Activated CD8-positive, alpha-beta memory T cell treated with anti-CD3 and anti-CD28 coated beads for 24 hours (primary cell): ENCODE results near the gene TRIM62.
"Not testable (repeated sequence)": the region's sequence is repeated elsewhere in the genome, so short reads cannot be mapped to it uniquely, and the experiment has no call there.

Experiments
- DNase-seq: peaks from one replicate; pipeline ENCODE4 v3.0.0-alpha.2; 2020

TRIM62 gene

GRCh38 chr1:33158366-33158765 is 23.5 kb downstream of the TRIM62 start:
- DNase-seq = no peak

GRCh38 chr1:33157131-33157530 is 24.7 kb downstream of the TRIM62 start:
- DNase-seq = no peak

DNA sequence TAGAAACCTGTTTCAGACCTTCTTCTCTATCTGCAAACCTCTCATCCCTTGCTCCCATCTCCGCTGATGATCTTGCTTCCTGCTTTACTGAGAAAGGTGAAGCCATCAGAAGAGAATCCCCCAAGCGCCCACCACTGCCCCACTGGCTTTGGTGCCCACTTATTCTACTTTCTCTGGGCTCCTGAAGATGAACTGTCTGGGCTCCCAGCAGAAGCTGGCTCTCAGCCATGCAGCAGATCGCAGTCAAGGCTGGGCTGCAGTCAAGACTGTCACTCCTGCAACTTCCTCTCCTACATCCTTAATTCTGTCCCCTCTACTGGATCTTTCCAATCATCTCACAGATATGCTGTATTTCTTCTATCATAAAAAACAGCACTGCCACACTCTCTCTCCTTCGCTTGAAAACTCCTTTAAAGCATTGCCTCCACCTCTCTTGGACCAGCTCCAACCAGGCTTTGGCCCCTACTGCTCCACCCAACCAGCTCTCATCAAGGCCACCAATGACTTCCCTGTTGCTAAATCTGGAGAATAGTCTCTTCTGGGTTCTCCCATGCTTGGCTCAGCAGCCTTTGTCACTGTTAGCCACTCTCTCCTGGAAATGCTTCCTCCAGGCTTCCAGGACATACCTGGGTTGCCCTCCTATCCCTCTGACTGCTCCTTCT is 25.8 kb downstream of the TRIM62 start:
- DNase-seq = no peak

- no peak for DNase-seq
Observed at GRCh38 chr1:33153650-33154049, 28.2 kb downstream of the TRIM62 start.

- DNase-seq = no peak
Observed at GRCh38 chr1:33152685-33153432, 29.0 kb downstream of the TRIM62 start.

DNA sequence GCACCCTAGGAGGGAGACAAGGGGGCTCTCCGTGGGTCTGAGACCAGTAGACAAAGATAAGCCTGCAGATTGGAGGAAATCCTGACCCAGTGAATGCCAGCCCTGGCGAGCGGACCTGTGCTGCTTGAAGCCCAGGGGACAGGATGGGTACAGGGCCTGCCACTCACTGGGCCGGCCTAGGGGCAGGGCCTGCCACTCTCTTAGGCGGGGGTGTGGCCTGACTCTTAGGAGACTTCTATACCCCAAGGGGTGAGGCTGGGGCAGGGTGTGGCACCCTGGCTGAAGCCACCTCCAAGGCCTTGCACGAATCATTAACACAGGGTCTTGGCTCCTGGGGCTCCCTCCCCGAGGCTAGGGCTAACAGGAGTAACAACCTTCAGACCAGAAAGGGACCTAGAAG is 30.7 kb downstream of the TRIM62 start:
- no peak for DNase-seq

GRCh38 chr1:33150522-33150921 is 31.3 kb downstream of the TRIM62 start:
- no peak for DNase-seq

- no peak for DNase-seq
Observed at GRCh38 chr1:33149453-33150190, 32.2 kb downstream of the TRIM62 start.

DNA sequence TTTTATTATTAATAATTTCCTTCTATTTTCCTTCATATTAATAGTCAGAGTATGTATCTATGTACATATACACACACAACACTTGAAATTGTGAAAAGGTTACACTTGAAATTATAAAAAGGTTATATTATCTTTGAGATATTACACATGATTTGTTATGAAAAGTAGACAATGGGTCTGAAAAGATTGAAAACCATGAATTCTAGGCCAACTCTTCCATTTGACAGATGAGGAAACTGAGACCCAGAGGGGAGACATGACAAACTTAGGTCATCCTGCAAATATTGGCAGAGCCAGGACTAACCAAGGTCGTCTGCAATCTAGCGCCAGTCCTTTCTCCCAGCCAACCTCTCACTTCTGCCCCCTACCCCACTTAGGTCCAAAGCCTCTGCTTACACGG is 33.2 kb downstream of the TRIM62 start:
- DNase-seq = no peak

GRCh38 chr1:33147997-33148314 is 33.9 kb downstream of the TRIM62 start:
- no peak for DNase-seq

DNA sequence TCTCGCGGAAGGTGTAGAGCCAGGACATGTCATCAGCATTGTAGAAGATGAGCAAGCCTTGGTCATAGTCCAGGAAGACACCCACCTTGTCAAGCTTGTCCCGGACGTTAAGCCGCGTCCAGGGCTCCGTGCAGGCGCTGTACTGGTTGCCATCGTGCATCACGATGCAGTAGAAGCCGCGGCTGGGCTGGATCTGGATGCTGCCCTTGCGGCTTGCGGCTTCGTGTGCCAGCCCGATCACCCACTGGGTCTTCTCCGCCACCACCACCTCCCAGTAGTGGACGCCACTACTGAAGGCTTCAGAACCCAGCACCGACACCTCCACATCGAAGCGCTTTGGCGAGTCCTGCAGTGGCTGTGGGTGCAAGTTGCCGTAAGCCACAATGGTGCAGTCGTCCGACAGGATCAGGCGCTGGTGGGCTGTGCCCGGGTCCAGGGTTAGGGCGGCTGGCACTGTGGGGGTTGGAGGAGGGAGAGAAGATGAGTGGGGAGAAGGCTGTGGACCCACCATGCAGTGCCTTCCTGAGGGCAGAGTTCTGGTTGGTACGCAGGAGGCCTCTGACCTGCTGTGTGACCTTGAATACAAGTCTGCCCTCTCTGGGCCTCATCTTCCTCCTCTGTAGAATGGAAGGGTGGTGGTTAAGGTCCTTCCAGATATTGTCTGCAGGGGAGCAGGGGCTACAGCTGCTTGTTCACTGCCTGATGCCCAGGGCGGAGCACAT is 34.4 kb downstream of the TRIM62 start:
- DNase-seq = no peak

DNA sequence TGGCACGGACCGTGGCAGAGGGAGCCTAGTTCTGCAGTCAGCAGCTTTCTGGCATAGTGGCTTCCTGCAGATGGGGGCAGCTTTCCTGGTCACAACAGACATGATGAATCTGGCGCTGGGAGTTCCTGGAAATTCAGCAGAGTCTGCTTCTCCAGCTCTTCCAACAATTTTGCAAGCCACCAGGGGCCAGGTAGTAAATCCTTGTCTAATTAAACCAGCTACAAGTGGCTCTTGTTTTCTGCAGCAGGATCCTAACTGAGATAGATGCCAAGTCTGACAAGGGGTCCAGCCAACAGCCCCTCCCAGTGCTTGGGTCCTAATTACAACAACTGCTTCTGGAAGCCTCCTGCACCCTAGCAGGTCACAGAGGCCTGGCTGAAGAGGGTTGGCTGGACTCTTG is 35.8 kb downstream of the TRIM62 start:
- no peak for DNase-seq

DNA sequence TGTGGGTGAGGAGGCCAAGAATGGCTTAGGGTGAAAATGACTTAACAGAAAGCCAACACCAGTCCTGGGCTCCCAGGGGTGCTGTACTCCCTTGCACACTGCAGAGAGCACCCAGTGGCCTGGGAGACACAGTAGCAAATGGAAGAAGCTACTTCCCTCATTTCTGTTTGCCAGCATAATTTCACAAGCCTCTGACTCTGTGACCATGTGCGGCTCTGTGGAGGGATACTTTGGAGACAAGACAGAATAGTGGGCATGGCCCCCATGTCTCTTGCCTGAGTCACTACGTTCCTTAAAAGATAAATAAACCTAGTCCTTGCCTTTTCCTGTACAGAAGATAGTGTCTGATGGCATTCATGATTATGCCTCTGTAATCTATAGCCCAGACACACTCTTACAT is 38.1 kb downstream of the TRIM62 start:
- no peak for DNase-seq

- no peak for DNase-seq
Observed at GRCh38 chr1:33143176-33143575, 38.7 kb downstream of the TRIM62 start.

DNA sequence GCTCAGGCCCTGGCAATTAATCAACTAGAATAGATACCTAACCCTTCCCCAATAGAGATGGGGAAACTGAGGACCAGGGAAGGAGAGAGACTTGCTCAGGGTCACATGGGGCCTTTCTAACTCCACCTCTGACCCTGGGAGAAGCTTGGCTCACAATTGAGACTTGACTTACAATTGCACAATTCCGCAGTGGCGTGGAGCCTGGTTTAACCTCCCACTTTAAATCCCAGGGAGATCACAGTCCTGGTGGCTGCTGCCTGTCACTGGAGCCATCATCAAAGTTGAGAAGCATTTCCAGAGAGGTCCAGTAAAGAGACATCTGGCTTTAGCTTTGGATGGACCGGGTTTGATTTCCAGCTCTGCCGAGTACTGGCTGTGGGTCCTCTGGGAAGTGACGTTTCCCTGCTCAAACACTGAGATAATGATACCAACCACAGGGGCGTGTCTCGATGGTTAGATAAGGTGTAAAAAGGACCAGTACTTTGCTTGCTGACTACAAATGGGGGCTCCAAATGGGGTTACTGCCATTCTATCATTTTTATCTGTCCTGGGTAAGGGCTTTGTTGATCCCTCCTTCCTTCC is 39.3 kb downstream of the TRIM62 start:
- DNase-seq = no peak

DNA sequence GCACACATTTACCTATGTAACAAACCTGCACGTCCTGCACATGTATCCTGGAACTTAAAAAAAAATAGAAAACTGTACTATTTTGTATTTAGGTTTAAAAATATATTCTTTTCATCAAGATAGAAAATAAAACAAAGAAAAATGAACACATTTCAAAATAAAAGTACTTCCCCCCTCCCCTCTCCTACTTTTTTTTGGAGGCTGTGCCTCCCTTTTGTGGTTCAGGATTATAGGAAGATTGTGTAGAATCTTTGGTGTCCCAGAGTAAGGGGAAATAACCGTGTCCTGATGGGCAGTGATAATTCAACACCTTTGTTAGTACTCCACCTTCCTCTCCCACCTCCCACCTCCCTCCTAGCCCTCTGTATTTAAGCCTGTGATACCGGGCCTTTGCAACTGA is 40.1 kb downstream of the TRIM62 start:
- DNase-seq = no peak

- no peak for DNase-seq
Observed at GRCh38 chr1:33141216-33141615, 40.6 kb downstream of the TRIM62 start.

DNA sequence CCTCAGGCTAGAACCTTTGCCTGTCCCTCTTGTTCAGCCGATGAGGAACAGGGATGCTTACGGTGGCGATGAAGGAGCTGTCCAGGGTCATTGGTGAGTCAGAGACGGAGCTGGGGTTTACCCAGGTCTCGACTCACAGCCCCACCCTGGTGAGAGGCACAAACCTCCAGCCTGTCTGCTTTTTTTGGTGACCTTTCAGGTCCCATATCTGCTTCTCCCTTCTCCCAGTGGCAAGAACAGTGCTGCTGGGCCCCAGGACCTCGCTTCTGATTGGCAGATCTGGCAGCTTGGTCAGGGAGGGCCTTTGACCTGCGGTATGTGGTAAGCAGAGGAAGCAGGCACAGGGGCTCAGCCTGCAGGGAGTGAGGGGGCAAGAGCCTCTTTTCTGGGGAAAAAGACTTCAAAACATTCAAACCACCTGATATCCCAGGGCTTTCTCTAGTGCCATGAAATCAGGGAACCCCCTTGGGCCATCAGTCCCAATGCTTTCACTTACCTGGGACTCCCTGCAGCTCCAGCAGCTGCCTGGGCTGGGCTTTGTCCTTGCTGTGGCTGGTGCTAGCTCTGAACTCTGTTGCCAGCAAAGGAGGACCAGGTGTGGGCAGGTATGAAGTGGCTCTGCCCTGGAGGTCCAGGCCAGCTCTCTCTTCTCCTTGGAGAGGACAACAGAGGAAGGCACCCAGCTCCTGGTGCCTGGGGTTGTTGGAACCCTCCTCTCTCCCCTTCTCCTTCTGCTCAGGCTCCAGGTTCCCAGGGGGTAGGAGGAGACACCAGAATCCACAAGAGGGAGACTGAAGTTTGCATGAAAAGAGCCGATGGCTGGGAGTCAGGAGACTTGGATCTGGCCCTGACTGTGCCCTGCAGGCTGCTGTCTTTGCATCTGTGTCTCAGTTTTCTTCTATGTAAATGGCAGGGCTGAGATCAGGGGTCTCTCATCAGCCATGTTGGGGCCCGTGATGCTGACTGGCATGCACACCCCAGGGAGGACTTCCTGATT is 41.4 kb downstream of the TRIM62 start:
- no peak for DNase-seq

- DNase-seq = peak; percentile 65
Observed at GRCh38 chr1:33137800-33138199, 44.0 kb downstream of the TRIM62 start.

- not testable (repeated sequence) for DNase-seq
Observed at GRCh38 chr1:33136041-33136440, 45.8 kb downstream of the TRIM62 start.

GRCh38 chr1:33133478-33134105 is 48.3 kb downstream of the TRIM62 start:
- DNase-seq = no peak
